ENCODE data around the gene SRSF11. TPM values are rescaled to one million over a fixed set of nuclear protein-coding genes. Genes with fewer than 3 reads are reported as not detected.

SRSF11 gene
- total RNA-seq, 4 donors from 2014 or later: 139 to 325 (median 258) TPM

GRCh38 chr1:70211541-70211940 is 9.6 kb upstream of the SRSF11 start:
- DNase-seq: no peak
- peaks cover 0 to 3% of the 10 kb centered on the region in 2 donors for H3K36me3 ChIP-seq
- no peak overlapping the region for H3K27ac ChIP-seq
- intact Hi-C loops (cut with DNase I): no loop called here
- no peak overlapping the region for H3K4me3 ChIP-seq (replicated peaks in 1 of 3)
- H3K9me3 ChIP-seq: no peaks in the 10 kb centered on the region
- H3K4me1 ChIP-seq: peaks cover 10 to 11% of the 10 kb centered on the region in 2 donors
- H3K27me3 ChIP-seq: no peaks in the 10 kb centered on the region
- TF ChIP-seq CTCF (IDR thresholded peaks at IDR 0.05) (no peak), POLR2A (IDR thresholded peaks at IDR 0.05) (no peak)

DNA sequence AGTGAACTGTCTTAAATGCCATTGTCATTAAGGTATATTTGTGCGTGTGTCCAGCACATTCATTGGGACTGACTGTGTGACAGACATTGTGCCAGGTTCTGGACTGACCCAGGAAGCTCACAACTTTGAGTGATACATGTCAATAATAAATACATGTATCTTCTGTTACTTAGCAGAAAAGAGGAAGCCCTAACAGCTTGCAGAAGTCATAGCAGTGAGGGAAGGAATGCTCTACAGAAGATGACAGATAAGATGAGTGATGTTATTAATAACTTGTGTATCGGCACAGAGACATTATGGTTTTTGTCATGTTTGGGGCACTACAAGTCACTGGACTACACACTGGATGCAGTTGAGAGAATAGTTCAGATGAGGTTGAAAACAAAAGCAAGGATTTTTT is 1.2 kb upstream of the SRSF11 start:
- Histone ChIP-seq H3K4me3 (replicated peaks in 1 of 3) (no peak overlapping the region), H3K36me3 (no peaks in the 10 kb centered on the region), H3K27me3 (no peaks in the 10 kb centered on the region), H3K27ac (no peak overlapping the region), H3K4me1 (peaks cover 9 to 21% of the 10 kb centered on the region in 2 donors), H3K9me3 (no peaks in the 10 kb centered on the region)
- WGBS, 2 donors: 96 to 97% methylated on average over 2 of the region's 2 CpGs
- DNase-seq: no peak
- intact Hi-C loops (cut with DNase I): loop anchor here (10.0 kb wide), 1 partner anchor 865 kb away; the partner anchor contains the start of gene ZRANB2
- no peak for TF ChIP-seq CTCF (IDR thresholded peaks at IDR 0.05)
- no peak for TF ChIP-seq POLR2A (IDR thresholded peaks at IDR 0.05)

DNA sequence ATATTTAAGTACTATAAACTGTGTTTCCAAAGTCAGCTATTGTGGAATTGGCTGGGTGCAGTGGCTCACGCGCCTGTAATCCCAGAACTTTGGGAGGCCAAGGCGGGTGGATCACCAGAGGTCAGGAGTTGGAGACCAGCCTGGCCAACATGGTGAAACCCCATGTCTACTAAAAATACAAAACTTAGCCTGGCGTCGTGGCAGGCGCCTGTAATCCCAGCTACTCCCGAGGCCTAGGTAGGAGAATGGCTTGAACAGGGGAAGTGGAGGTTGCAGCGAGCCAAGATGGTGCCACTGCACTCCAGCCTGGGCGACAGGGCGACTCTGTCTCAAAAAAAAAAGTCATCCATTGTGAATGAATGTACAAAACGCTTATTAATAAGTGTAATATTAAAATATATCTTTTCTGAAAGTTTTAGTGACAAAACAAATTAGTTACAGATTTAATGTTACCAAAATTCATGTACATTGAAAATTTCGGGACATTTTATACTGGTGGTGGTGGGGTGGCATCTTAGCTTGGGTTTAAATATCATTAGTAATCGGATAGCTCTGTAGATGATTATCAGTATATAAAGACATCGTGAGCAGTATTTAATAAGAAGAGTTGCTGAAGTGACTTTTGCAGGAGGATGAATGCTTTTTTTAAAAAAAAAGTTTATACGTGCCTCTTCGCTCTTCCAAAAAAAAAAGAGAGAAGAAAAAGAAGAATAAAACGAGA is 503 bp upstream of the SRSF11 start:
- 49 to 54% methylated on average over 17 of the region's 17 CpGs for WGBS, 2 donors
- intact Hi-C loops (cut with DNase I): loop anchor here (10.0 kb wide), 1 partner anchor 864 kb away; the partner anchor contains the start of gene ZRANB2
- H3K4me3 ChIP-seq (replicated peaks in 1 of 3): peak overlapping the region; percentile 55 to 86 (median 73)

DNA sequence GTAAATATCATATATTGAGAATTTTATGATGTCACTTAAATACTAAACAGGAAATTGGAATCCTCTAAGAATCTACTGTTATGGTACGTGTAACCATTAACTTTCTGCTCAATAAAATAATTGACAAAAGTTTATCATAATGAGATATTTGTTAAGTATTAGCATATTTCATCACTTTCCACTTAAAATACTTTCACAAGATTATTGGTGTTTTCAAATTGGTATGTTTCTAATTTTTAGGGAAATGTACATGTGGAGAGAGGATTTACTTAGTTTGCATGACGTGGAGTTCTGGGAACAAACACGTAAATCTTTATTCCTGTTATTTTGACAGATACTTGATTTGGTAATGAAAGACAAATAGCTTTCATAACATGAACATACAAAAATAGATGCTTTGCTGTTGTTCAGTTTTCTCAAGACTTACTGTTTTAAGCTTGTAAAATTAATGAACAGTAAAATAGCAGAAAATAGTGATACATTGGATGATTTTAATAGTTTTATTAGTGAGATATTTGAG is 1.6 kb downstream of the SRSF11 start:
- intact Hi-C loops (cut with DNase I): loop anchor here (10.0 kb wide), 1 partner anchor 862 kb away; the partner anchor contains the start of gene ZRANB2
- H3K4me3 ChIP-seq (replicated peaks in 1 of 3): no peak overlapping the region
- no peaks in the 10 kb centered on the region for H3K27me3 ChIP-seq
- H3K9me3 ChIP-seq: no peaks in the 10 kb centered on the region
- peaks cover 15 to 21% of the 10 kb centered on the region in 2 donors for H3K4me1 ChIP-seq
- WGBS, 2 donors: 48 to 55% methylated on average over 3 of the region's 3 CpGs
- no peak for TF ChIP-seq POLR2A (IDR thresholded peaks at IDR 0.05)
- TF ChIP-seq CTCF (IDR thresholded peaks at IDR 0.05): no peak
- no peaks in the 10 kb centered on the region for H3K36me3 ChIP-seq
- no peak for DNase-seq
- H3K27ac ChIP-seq: peak overlapping the region in 1 of 3 donors; percentile 85

More for the DNA sequence above, 503 bp upstream of the SRSF11 start:
- no peaks in the 10 kb centered on the region for H3K36me3 ChIP-seq
- peaks cover 9 to 21% of the 10 kb centered on the region in 2 donors for H3K4me1 ChIP-seq
- no peak for DNase-seq
- peak overlapping the region; percentile 85 to 94 (median 93) for H3K27ac ChIP-seq
- no peak for TF ChIP-seq CTCF (IDR thresholded peaks at IDR 0.05)
- TF ChIP-seq POLR2A (IDR thresholded peaks at IDR 0.05): no peak
- no peaks in the 10 kb centered on the region for H3K27me3 ChIP-seq
- H3K9me3 ChIP-seq: no peaks in the 10 kb centered on the region

DNA sequence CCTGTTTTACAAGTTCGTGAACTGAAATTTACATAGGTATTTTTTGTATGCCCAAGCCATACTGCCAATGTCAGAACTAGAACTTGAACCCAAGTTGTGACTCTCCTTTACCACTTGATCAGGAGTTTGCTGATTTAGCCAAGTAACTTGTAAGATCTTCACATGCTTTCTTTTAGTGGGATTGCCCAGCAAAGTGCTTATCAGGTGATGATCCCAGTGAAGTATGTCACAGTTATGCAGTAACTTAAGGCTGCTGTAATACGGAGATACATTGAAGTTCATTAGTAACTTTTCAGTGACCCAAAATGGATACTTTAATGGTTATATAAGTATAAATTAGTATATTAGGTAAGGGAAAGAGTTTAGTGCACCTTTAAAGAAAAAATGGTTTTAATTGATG is 3.8 kb downstream of the SRSF11 start:
- intact Hi-C loops (cut with DNase I): loop anchor here (10.0 kb wide), 1 partner anchor 860 kb away; the partner anchor contains the start of gene ZRANB2
- WGBS, 2 donors: 88 to 91% methylated on average over 2 of the region's 2 CpGs

More for the DNA sequence above, 3.8 kb downstream of the SRSF11 start:
- no peaks in the 10 kb centered on the region for H3K9me3 ChIP-seq
- no peak overlapping the region for H3K27ac ChIP-seq
- TF ChIP-seq POLR2A (IDR thresholded peaks at IDR 0.05) (no peak), CTCF (IDR thresholded peaks at IDR 0.05) (no peak)
- no peaks in the 10 kb centered on the region for H3K27me3 ChIP-seq
- H3K4me3 ChIP-seq (replicated peaks in 1 of 3): no peak overlapping the region
- H3K36me3 ChIP-seq: peaks cover 15 to 17% of the 10 kb centered on the region in 2 donors
- peaks cover 15 to 21% of the 10 kb centered on the region in 2 donors for H3K4me1 ChIP-seq
- DNase-seq: no peak
